Measurements from ENCODE around the gene SCN5A.

GRCh38 chr3:38626171-38626570 is 23.3 kb downstream of the SCN5A start:
- TF ChIP-seq CTCF (optimal IDR thresholded peaks at IDR 0.05 in 1 of 3, IDR thresholded peaks at IDR 0.05 in 1 of 3, conservative IDR thresholded peaks at IDR 0.05 in 1 of 3; ENCODE audit: extremely low read depth in 1 of 3, insufficient read depth in 2 of 3, low read length in 3 of 3), result no peak
- no peak for TF ChIP-seq EZH2 (IDR thresholded peaks at IDR 0.05; ENCODE audit: low read length)
